ENCODE results near the gene SOCS7.

The SOCS7 gene

GRCh38 chr17:38364741-38365140 is 13.1 kb downstream of the SOCS7 start:
- DNase-seq (ENCODE audit: low read depth in 2 of 2) = no peak

DNA sequence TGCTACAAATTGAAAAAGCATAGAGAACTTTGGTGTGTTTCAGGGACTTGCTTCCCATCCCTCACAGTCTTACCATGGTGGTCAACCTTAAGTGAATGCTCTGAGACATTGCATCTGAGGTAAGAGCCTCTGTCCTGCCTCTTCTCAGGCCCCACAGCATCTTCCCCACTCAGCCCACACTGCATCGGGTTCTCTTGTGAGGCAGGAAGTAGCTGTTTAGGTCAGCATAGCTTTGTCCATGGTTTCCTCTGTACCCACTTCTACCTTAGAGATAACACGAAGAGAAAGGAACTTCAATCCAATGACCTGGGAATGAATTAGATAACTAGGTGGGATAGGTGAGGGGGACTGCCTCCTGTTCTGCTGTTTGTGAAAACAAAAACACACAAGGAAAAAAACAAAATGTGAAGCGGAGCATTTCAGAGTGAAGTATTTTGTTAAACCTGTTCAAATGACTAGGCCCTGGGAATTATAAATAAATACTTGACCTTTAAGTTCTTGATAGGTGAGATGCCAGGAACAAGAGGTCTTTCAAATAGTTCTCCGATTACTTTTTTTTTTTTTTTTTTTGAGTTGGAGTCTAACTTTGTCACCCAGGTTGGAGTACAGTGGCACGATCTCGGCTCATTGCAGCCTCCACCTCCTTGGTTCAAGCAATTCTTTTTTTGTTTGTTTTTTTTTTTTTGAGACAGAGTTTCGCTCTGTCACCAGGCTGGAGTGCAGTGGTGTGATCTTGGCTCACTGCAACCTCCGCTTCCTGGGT is 17.7 kb downstream of the SOCS7 start:
- no peak for DNase-seq (ENCODE audit: low read depth in 2 of 2)

GRCh38 chr17:38379448-38379847 is 27.8 kb downstream of the SOCS7 start:
- DNase-seq (ENCODE audit: low read depth in 2 of 2) = no peak

GRCh38 chr17:38395090-38395489 is 43.4 kb downstream of the SOCS7 start:
- no peak for DNase-seq (ENCODE audit: low read depth in 2 of 2)

- no peak for DNase-seq (ENCODE audit: low read depth in 2 of 2)
Measured at GRCh38 chr17:38397227-38397626, 45.6 kb downstream of the SOCS7 start.

DNA sequence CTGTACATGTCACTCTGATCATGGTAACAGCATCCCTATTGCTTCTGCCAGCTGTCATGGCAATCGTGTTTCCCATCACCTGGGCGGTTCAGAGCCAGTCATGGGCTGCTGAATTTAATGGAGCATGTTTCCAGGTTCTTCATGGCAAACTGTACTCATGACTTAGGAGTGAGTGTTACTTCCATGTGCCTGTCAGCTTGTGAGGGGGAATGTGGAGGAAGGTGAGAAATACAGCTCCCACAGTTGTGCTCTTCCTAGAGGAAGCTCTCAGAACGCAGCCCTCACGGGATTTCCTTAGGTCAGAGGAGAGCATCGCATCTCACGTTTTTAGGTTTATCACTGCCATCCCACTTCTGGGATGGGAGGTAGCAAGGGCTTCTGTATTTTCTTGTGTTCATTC is 48.6 kb downstream of the SOCS7 start:
- no peak for DNase-seq (ENCODE audit: low read depth in 2 of 2)

DNA sequence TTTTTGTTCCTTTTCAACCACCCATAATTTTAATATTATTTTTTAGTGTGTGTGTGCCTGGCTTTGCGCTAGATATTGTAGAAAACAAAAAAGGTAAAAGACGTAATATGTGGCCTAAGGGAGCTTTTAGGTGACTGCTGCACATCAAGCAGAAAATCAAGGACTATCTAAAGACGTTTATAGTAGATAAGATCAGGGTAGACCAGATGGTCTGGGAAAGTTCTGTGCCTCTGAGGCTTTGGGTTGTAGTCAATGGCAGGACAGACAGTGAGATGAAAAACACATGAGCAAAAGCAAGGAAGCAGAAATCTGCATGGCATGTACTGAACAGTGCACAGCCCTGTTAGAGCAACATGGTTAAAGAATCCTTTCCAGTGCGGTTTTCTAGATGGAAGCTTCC is 49.8 kb downstream of the SOCS7 start:
- DNase-seq (ENCODE audit: low read depth in 2 of 2) = no peak

GRCh38 chr17:38402897-38403296 is 51.3 kb downstream of the SOCS7 start:
- no peak for DNase-seq (ENCODE audit: low read depth in 2 of 2)

DNA sequence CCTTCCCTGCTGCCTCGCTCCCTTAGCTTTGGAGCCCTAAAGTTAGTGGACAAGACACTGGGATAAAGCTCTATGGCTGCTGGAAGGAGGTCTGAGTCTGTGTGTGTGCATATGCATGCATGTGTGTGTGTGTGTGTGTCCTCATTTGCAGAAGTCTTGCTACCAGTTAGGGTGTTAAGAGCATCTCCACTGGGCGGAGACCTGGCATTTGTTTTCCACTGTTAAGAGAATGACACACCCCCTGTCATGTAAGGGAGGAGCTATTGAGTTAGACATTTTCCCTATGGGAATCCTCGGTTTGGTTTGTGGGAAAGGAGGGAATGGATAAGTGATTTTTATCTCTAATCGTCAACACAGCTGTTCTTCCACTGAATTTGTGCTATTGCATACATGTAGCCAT is 51.8 kb downstream of the SOCS7 start:
- no peak for DNase-seq (ENCODE audit: low read depth in 2 of 2)

DNA sequence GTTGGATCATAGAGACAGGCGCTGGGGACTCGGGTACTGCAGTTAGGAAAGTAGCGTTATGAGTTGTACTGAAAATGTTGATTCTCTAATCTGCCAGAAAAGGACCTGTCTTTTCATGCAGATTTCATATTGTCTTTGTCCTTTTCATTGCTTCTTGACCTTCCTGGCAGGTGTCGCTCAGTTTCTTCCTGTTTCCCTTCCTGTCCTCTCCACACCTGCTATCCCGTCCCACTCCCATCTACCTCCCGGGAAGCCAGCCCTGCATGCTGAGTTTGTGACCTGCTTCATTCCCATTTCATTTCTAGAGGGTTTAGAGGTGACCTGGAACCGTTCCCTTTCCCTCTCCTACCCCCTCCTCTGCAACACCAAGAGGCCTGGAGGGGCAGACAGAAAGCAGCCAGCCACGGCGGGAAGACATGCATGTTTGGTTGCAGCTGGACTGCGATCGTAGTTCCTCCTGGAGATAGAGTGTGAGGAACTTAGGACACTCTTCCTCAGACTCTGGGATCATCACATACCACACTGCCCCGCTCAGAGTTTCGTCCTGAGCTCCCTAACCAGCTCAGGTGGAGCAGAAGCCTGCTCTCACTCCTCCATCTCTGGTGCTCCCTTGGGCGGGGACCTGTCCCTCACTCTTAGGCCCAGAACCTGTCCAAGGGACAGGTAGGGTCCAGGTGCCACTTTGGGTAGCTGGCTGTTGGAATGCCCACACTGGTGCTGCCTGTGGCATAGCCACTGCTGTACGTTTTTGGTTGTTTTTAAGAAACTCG is 52.7 kb downstream of the SOCS7 start:
- no peak for DNase-seq (ENCODE audit: low read depth in 2 of 2)

DNA sequence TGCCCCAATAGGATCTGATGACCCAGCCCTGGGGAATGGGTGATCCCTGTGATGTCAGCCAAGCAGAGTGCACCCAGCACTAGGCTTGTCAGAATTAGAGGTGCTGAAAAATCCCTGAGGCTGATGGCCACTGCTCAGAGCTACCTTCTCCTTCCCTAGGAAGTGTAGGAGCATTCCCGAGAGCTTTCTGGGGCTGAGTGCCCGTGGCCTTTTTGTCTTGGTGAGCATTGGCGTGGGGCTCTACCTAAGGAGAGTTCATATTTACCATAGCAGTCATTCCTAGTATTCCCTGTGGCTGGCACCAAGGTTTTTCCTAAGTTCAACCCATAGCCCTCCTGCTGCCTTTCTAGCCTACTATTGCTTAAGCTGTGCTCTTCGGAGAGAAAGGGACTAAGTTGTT is 54.0 kb downstream of the SOCS7 start:
- DNase-seq (ENCODE audit: low read depth in 2 of 2) = no peak

DNA sequence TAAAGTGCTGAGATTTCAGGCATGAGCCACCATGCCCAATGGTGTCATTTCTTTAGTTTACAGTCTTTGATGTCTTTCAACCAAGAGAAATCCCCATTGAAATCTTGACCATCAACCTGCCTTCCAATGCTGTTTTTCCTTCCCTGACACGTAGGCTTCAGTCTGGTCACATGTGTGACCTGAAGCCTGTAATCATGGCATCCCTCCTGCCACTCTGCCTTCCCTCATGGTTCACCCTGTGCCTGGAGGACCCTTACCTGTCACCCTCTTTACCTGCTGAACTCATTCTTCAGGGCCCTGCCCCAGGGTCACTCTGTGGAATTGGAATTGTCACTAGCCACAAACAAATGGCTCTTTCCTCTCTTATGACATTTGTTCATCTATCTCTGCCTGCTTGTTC is 58.6 kb downstream of the SOCS7 start:
- no peak for DNase-seq (ENCODE audit: low read depth in 2 of 2)

DNA sequence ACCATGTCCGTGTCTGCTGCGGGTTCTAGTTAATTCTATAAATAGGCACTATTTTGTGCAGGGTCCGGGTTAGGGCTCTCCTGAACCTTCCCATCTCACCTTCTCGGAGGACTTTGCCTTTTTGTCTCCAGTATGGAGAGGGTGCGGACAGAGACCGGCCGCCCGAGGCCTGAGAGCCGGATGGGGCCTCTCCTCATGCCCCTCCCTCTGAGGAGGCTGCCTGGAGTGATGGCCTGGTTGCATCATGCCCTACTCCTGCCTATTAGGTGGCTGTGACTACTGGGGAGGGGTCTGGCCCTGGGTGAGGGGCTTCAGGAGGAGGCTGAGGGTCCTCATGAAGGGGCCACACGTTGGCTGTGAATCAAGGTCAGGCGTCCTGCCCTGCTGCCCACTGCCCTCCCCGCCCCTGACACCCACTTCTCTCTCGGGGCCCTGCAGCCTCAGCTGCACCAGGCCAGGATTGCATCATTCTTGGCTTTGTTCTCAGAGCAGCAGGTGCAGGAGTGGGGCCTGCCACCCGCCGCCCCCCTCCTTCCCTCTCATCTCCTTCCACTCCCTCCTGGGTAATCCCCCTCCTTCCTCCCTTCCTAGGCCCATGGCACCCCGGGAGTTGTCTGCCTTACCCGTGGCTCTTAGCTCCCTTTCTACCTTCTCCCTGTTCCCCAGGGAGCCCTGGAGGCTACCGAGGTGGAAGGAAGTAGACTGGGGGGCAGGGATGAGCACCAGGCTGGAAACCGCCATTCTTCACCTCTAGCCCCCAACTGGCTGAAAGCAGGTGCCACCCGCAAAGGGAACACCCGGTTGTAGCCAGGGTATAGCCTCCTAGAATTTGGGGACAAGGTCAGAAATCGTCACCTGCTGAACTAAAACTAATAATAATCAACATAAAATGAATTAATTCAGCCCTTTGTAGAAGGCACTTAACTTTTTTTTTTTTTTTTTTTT is 63.9 kb downstream of the SOCS7 start:
- no peak for DNase-seq (ENCODE audit: low read depth in 2 of 2)

DNA sequence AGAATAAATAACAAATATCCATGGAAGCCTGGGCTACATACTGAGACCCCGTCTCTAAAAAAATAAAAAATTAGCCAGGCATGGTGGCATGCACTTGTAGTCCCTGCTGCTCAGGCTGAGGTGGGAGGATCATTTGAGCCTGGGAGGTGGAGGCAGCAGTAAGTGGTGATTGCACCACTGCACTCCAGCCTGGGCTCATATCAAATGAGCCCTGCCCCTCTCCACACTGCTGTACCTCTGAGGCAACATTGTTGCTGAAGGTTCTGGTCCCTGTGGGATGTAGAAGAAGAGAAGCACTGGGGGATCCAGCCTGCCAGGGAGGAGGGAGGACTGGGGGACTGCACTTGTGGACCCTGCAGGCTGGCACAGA is 65.2 kb downstream of the SOCS7 start:
- DNase-seq (ENCODE audit: low read depth in 2 of 2) = no peak

DNA sequence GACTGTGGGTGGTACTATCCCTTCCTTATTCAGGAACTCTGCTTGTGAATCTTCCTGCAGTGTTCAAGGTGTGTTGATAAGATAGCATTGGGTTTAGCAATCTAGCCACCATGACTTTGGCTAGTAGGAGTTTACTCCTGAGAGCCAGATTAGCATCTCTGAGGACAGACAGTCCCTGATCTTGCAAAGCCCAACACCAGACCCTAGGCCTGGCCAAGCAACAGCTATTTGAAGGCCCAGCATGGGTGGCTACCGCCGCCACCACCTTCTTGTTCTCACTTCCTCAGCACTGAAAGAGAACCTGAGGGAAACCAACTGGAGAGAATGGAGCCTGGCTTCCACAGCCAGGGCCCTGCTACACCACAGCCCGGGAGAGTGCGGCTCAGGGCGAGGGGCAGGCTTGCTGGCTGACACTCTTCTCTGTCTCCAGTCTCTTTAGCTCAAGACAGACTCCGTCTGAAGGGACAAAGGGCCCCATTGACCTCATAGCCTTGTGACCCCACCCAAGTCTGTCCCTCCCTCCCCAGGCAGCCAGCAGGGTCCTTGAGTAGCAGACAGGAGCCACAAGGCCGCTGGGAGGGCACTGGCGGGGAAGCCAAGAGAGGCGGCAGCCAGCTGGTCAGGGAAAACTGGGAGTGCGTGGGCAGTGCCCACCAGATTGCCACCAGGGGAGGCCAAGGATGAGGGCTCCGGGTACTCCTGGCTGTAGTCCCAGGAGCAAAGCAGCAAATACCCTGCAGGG is 65.7 kb downstream of the SOCS7 start:
- DNase-seq (ENCODE audit: low read depth in 2 of 2) = no peak

- DNase-seq (ENCODE audit: low read depth in 2 of 2) = no peak
Measured at GRCh38 chr17:38418062-38418692, 66.5 kb downstream of the SOCS7 start.

GRCh38 chr17:38418693-38419507 is 67.3 kb downstream of the SOCS7 start:
- DNase-seq (ENCODE audit: low read depth in 2 of 2) = no peak

DNA sequence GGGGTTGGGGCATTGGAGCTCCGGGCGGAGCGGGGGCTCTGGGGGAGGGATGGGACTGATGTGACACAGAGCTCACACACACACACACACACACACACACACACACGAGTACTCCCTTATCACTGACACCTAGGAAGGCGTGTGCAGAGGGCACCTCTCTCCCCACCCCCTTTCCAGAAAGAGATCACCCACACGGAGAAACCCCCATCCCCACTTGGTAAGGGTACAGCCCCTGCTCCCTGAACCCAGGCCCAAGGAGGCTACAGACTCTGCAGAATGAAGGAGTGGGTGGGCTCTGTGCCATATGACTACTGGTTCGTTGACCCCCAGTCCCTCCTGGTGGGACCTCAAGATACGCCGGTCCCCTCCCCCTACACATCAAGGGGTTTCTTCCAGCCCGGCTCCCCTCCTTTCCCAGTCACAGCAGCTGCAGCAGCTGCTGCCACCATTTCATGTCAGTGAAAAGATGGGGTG is 67.9 kb downstream of the SOCS7 start:
- no peak for DNase-seq (ENCODE audit: low read depth in 2 of 2)

DNA sequence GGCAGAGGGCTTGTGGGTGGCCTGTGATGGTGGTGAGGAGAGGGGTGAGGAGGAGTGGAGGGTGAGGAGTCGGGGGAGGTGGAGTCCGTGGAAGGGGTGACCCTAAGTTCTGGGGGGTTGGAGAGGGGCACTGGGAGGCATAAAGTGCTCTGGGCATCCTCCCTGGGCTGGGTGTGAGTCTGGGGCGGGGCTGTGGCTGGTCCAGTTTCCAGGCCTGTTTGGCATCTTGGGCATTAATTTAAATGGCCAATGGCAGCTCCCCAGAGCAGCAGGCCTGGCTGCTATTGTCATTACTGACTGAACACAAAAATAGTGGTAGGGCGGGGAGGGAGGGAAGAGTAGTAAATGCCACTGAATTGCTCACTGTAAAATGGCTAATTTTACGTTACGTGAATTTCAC is 68.9 kb downstream of the SOCS7 start:
- no peak for DNase-seq (ENCODE audit: low read depth in 2 of 2)

DNA sequence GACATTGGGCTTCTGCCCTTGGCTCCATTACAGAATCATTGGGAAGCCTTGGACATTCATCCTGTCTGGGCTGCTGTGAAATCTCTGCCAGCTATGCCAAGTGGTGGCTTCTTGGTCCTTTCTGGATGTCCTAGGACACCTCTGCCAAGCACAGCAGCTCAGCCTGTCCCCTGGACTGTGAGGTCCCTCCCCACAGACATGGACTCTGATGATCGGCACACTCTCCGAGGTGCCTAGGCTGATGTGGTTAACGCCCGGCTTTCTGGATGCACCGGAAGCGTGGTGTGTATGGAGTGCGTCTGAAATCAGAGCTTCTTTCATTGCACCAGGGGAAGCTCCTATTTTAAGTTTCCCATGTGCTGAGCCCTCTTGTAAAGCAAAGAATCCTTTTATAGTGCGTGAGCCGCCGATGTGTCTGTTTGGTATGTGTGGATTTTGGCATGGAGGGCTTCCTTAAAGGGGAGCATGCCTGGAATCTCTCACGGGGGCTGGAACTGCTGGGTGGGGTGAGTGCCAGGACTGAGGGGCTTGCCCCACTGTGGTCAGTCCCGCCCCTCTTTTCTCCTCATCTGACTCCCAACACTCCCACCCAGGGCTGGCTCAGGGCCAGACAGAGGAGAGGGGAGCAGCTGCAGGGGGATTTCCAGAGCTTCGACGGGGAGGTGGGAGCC is 69.7 kb downstream of the SOCS7 start:
- DNase-seq (ENCODE audit: low read depth in 2 of 2) = no peak
